Neural cell (in vitro differentiated cells): ENCODE data around the gene NFE2L3. TPM values are rescaled to one million over a fixed set of nuclear protein-coding genes. Genes with fewer than 3 reads are reported as not detected.

ENCODE experiments used
- H2AFZ ChIP-seq: fragments of 200-600, 300-800 bp; sonication (generic), shearing (Covaris generic); 2 replicates; pipeline ENCODE4 v1.6.0; 2014; ENCODE audit warnings: low read depth, mild to moderate bottlenecking, antibody characterized with exemption, low read length, moderate library complexity
- H3F3A ChIP-seq: fragments of 200-600 bp; shearing (Covaris generic); 2 replicates; pipeline ENCODE4 v1.6.1; 2016; ENCODE audit warnings: mild to moderate bottlenecking, moderate library complexity, mixed read lengths, antibody characterized with exemption, low read length; ENCODE audit not compliant: insufficient read depth, poor library complexity, severe bottlenecking
- H3K27ac ChIP-seq: fragments of 200-600, 300-800 bp; sonication (generic), shearing (Covaris generic); 2 replicates; pipeline ENCODE4 v1.5.1; 2014; ENCODE audit warnings: mild to moderate bottlenecking, low read length, moderate library complexity
- H3K27me3 ChIP-seq: fragments of 300-800, 200-600 bp; sonication (generic), shearing (Covaris generic); 2 replicates; pipeline ENCODE4 v1.6.0; 2014; ENCODE audit warnings: mild to moderate bottlenecking, low read depth, low read length, moderate library complexity; ENCODE audit not compliant: insufficient read depth
- H3K36me3 ChIP-seq: fragments of 300-800, 200-600 bp; sonication (generic), shearing (Covaris generic); 2 replicates; pipeline ENCODE4 v1.5.1; 2014; ENCODE audit warnings: mild to moderate bottlenecking, antibody characterized with exemption, low read length, moderate library complexity; ENCODE audit not compliant: insufficient read depth
- H3K4me2 ChIP-seq: fragments of 300-800, 200-600 bp; sonication (generic), shearing (Covaris generic); 2 replicates; pipeline ENCODE4 v1.6.0; 2014; ENCODE audit warnings: mild to moderate bottlenecking, low read length
- H3K4me3 ChIP-seq: fragments of 300-800, 200-600 bp; sonication (generic), shearing (Covaris generic); 2 replicates; pipeline ENCODE4 v1.5.1; 2014; ENCODE audit warnings: mild to moderate bottlenecking, low read length, moderate library complexity
- H3K79me2 ChIP-seq: fragments of 200-600 bp; shearing (Covaris generic); replicated peaks from 2 replicates; pipeline ENCODE4 v1.6.0; 2014; ENCODE audit warnings: mild to moderate bottlenecking, low read length, moderate library complexity; ENCODE audit not compliant: insufficient read depth
- H3K9ac ChIP-seq: fragments of 300-800, 200-600 bp; sonication (generic), shearing (Covaris generic); 2 replicates; pipeline ENCODE4 v1.6.1; 2016; ENCODE audit warnings: mild to moderate bottlenecking, low read length, mixed read lengths
- H3K9me2 ChIP-seq: fragments of 200-600 bp; shearing (Covaris generic); 2 replicates; pipeline ENCODE4 v1.6.1; 2016; ENCODE audit warnings: mild to moderate bottlenecking, low read length, mixed read lengths; ENCODE audit not compliant: insufficient read depth
- H3K9me3 ChIP-seq: fragments of 200-600, 300-800 bp; sonication (generic), shearing (Covaris generic); 2 replicates; pipeline ENCODE4 v1.6.1; 2016; ENCODE audit warnings: mild to moderate bottlenecking, mixed run types, low read length, moderate library complexity, mixed read lengths
- H4K20me1 ChIP-seq: fragments of 200-600 bp; shearing (Covaris generic); 2 replicates; pipeline ENCODE4 v1.6.1; 2016; ENCODE audit warnings: mild to moderate bottlenecking, mixed run types; ENCODE audit not compliant: insufficient read depth
- EP300 ChIP-seq: fragments of 450-650 bp; conservative IDR thresholded peaks from 2 replicates; pipeline ENCODE4 v1.6.1; 2014; ENCODE audit warnings: antibody characterized with exemption, mild to moderate bottlenecking, moderate library complexity; ENCODE audit not compliant: poor library complexity, severe bottlenecking
- EZH2 ChIP-seq: fragments of 200-600, 300-800 bp; shearing (Covaris generic), sonication (generic); IDR thresholded peaks from 2 replicates; pipeline ENCODE4 v1.6.1; 2014; ENCODE audit warnings: antibody characterized with exemption, low read length, borderline replicate concordance, mild to moderate bottlenecking; ENCODE audit not compliant: insufficient read depth, poor library complexity, severe bottlenecking
- MXI1 ChIP-seq: fragments of 450-650 bp; conservative IDR thresholded peaks from 2 replicates; pipeline ENCODE4 v1.6.1; 2014; ENCODE audit warnings: antibody characterized with exemption, mild to moderate bottlenecking; ENCODE audit not compliant: poor library complexity, severe bottlenecking
- POLR2AphosphoS5 ChIP-seq: IDR thresholded peaks from 2 replicates; pipeline ENCODE4 v1.6.1; 2012
- RAD21 ChIP-seq: fragments of 450-650 bp; conservative IDR thresholded peaks from 2 replicates; pipeline ENCODE4 v1.6.1; 2014; ENCODE audit warnings: antibody characterized with exemption, mild to moderate bottlenecking, moderate library complexity
- REST ChIP-seq: IDR thresholded peaks from 2 replicates; pipeline ENCODE4 v1.6.1; 2012; ENCODE audit warnings: borderline replicate concordance
- SMC3 ChIP-seq: fragments of 450-650 bp; conservative IDR thresholded peaks from 2 replicates; pipeline ENCODE4 v1.6.1; 2014; ENCODE audit warnings: antibody characterized with exemption, mild to moderate bottlenecking, moderate library complexity; ENCODE audit not compliant: poor library complexity
- TAF1 ChIP-seq: IDR thresholded peaks from 2 replicates; pipeline ENCODE4 v1.6.1; 2012; ENCODE audit warnings: low read depth
- polyA plus RNA-seq: library from polyadenylated mRNA; depleted of rRNA; stranded (reverse); fragments of >200 nt; gene quantifications from 2 replicates; pipeline ENCODE4 v1.2.3, GENCODE V29; 2014
- TF ChIP-seq, protein P1 (sequence below): fragments of 450-650 bp; IDR thresholded peaks from 2 replicates; pipeline ENCODE4 v1.5.1; 2014; ENCODE audit warnings: antibody characterized with exemption, mild to moderate bottlenecking, moderate library complexity; ENCODE audit not compliant: poor library complexity, severe bottlenecking

Gene NFE2L3
- polyA plus RNA-seq, 1 donor from 2014 or later, result 2.9 TPM

GRCh38 chr7:26117142-26117807 is 34.7 kb upstream of the NFE2L3 start:
- H3K79me2 ChIP-seq, result no peaks in the 10 kb centered on the region
- no peak overlapping the region for H2AFZ ChIP-seq

GRCh38 chr7:26117970-26118369 is 34.0 kb upstream of the NFE2L3 start:
- Histone ChIP-seq H3K36me3 (no peaks in the 10 kb centered on the region), H3K4me3 (no peak overlapping the region), H4K20me1 (no peaks in the 10 kb centered on the region), H3K9me3 (no peaks in the 10 kb centered on the region), H2AFZ (no peak overlapping the region), H3K27ac (no peak overlapping the region), H3K9ac (no peak overlapping the region), H3F3A (no peaks in the 10 kb centered on the region), H3K4me2 (no peak overlapping the region), H3K27me3 (no peaks in the 10 kb centered on the region), H3K9me2 (no peaks in the 10 kb centered on the region), H3K79me2 (no peaks in the 10 kb centered on the region)
- TF ChIP-seq SMC3 (no peak), EZH2 (no peak), POLR2AphosphoS5 (no peak), TAF1 (no peak), REST (no peak), MXI1 (no peak), RAD21 (no peak)

More at GRCh38 chr7:26117142-26117807, 34.7 kb upstream of the NFE2L3 start:
- H3K27me3 ChIP-seq, result no peaks in the 10 kb centered on the region
- H3K36me3 ChIP-seq, result no peaks in the 10 kb centered on the region
- no peaks in the 10 kb centered on the region for H3K9me3 ChIP-seq
- no peak overlapping the region for H3K4me2 ChIP-seq
- no peaks in the 10 kb centered on the region for H3F3A ChIP-seq
- H3K9ac ChIP-seq, result no peak overlapping the region
- no peak for TF ChIP-seq MXI1
- no peak for TF ChIP-seq POLR2AphosphoS5
- TF ChIP-seq SMC3, result no peak
- TF ChIP-seq, protein P1, sequence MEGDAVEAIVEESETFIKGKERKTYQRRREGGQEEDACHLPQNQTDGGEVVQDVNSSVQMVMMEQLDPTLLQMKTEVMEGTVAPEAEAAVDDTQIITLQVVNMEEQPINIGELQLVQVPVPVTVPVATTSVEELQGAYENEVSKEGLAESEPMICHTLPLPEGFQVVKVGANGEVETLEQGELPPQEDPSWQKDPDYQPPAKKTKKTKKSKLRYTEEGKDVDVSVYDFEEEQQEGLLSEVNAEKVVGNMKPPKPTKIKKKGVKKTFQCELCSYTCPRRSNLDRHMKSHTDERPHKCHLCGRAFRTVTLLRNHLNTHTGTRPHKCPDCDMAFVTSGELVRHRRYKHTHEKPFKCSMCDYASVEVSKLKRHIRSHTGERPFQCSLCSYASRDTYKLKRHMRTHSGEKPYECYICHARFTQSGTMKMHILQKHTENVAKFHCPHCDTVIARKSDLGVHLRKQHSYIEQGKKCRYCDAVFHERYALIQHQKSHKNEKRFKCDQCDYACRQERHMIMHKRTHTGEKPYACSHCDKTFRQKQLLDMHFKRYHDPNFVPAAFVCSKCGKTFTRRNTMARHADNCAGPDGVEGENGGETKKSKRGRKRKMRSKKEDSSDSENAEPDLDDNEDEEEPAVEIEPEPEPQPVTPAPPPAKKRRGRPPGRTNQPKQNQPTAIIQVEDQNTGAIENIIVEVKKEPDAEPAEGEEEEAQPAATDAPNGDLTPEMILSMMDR, result no peak
- TF ChIP-seq TAF1, result no peak
- no peak for TF ChIP-seq EZH2
- TF ChIP-seq RAD21, result no peak
- no peak for TF ChIP-seq REST
- TF ChIP-seq EP300, result no peak
- no peak overlapping the region for H3K4me3 ChIP-seq
- no peak overlapping the region for H3K27ac ChIP-seq
- H3K9me2 ChIP-seq, result no peaks in the 10 kb centered on the region
- H4K20me1 ChIP-seq, result no peaks in the 10 kb centered on the region
